HUDEP-2 (cell line): Measurements from ENCODE around the gene PRKG1.

ENCODE experiments used
- DNase-seq, 76 experiments: peaks; one replicate each; lab custom pipeline; 2025; ENCODE audit not compliant: unreplicated experiment in 76 of 76; lab: John Stamatoyannopoulos, UW

The PRKG1 gene

GRCh38 chr10:51471271-51471670, 397.0 kb downstream of the PRKG1 start:
- DNase-seq = no peak

GRCh38 chr10:51472154-51472553, 397.9 kb downstream of the PRKG1 start:
- DNase-seq = no peak

DNA sequence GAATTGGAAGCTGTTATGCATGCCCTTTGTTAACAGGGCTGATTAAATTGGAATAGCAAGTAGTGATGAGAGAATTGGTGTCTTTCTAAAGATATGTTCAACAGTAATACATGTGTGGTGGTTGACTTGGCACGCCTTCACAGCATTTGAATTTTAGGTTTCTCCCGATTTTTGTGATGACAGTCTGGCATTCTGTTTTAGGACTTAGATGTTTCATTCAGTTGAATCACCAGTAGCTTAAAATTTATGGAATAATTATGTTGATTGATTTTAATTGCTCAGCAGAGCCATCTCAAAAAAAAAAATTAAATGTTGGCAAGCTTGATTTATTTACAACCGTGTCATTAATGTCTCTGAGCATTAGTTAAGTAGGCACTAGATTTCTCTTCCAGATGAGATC, 405.4 kb downstream of the PRKG1 start:
- no peak for DNase-seq

- no peak for DNase-seq
Observed at GRCh38 chr10:51485668-51486067, 411.4 kb downstream of the PRKG1 start.

GRCh38 chr10:51487576-51487975, 413.3 kb downstream of the PRKG1 start:
- no peak for DNase-seq

GRCh38 chr10:51488766-51489408, 414.6 kb downstream of the PRKG1 start:
- no peak for DNase-seq

DNA sequence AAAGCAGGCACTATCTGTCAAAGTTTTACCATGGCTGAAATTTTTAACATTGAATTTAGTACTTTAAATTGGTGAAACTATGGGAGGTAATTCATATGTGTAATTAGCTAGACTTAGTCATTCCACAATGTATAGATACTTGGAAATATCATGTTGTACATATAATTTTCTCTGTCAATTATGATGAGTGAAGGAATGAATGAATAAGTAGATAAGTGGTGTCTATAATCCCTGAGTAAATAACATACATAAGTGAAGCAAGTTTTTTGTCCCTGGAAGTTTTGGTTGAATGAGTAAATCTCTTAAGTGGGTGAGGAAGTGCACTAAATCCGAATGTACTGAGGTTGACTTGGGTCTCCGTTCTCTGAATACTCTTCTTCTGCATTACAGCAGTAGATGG, 424.1 kb downstream of the PRKG1 start:
- no peak for DNase-seq

DNA sequence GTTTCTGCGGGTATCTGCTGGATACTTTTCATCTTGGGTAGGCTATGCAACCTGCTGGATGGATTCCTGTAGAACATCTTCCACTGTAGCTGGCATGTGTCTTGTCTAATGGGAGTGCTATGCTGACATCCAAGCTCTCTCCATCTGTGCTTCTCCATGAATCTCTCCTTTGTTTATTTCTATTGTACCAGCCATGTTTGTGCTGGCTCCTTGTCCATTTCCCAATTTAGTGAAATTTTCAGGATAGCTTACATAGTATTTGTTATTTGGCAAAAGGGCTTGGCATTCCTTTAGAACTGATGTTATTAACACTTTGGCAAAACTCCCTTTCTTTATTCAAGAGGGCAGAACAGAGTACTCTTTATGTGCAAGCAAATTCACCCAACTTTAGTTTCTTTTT, 427.1 kb downstream of the PRKG1 start:
- no peak for DNase-seq

GRCh38 chr10:51502124-51502523, 427.8 kb downstream of the PRKG1 start:
- no peak for DNase-seq

DNA sequence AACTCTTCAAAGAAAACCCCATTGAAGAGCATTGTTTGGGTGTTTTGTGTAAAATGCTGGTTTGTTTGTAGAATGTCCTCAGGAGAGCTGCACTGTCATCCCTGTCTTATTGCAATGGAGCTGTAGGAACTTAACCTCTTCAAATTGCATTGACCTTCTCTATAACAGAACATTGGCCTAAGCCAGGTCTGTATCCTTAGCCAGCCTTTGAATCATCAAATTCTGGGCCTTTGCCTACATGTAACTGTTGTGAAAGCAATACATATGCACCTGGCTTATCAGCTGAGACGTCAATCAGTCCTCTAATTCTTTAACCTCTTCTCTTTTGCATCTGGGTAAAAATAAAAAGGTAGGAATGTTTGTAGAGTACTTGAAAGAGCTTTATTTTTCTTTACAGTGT, 429.1 kb downstream of the PRKG1 start:
- DNase-seq = no peak

- no peak for DNase-seq
Observed at GRCh38 chr10:51507476-51507875, 433.2 kb downstream of the PRKG1 start.

GRCh38 chr10:51508156-51508555, 433.9 kb downstream of the PRKG1 start:
- DNase-seq = no peak

GRCh38 chr10:51510231-51510630, 435.9 kb downstream of the PRKG1 start:
- no peak for DNase-seq

DNA sequence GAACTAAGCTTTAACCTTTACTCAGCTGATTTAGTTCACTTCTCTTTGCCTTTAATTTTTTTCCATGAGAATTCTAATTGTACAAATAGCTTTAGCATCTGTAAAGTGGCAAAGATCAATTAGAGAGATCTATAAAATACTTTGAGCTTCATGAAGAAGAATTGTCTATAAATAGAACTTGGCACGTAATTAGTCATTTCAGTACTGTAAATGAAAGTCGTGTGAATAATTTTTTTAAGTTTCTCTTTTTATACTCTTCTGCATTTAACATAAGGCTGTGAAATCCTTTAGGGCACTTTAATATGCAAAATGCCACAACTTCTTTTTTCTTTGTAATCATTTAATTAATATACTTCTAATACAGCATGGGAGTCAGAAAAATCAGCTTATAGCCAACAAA, 447.3 kb downstream of the PRKG1 start:
- DNase-seq = no peak

- no peak for DNase-seq
Observed at GRCh38 chr10:51522858-51523257, 448.6 kb downstream of the PRKG1 start.

- DNase-seq = no peak
Observed at GRCh38 chr10:51523440-51523839, 449.2 kb downstream of the PRKG1 start.

- DNase-seq = no peak
Observed at GRCh38 chr10:51524041-51524440, 449.8 kb downstream of the PRKG1 start.

- DNase-seq = no peak
Observed at GRCh38 chr10:51527522-51528219, 453.4 kb downstream of the PRKG1 start.

- DNase-seq = no peak
Observed at GRCh38 chr10:51528527-51528926, 454.2 kb downstream of the PRKG1 start.

- no peak for DNase-seq
Observed at GRCh38 chr10:51530541-51530940, 456.3 kb downstream of the PRKG1 start.

- DNase-seq = no peak
Observed at GRCh38 chr10:51532044-51532443, 457.8 kb downstream of the PRKG1 start.

DNA sequence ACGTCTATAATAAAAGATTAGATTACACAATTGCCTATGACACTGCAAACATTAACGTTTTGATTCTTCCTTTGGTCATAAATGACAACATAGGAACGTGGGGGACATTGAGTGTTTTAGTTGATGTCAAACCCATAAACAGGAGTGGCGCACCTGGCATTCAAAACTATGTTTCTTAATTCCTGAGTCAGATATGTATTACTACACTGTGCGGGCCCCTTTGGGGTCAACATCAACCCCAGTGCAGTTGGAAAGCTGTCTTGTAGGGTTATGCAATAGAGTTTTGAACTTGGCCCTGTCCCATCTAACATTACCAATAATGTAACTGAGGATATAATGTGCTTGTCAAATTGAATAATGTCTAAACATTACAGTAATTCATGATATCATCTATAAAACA, 468.6 kb downstream of the PRKG1 start:
- no peak for DNase-seq

GRCh38 chr10:51544933-51545332, 470.6 kb downstream of the PRKG1 start:
- no peak for DNase-seq
